Measurements from ENCODE around the gene IMMP1L.

- TF ChIP-seq CTCF (conservative IDR thresholded peaks at IDR 0.05 in 1 of 2, IDR thresholded peaks at IDR 0.05 in 1 of 2; ENCODE audit: extremely low read depth in 1 of 2, insufficient read depth in 1 of 2, low read depth in 1 of 2, low read length in 2 of 2) (no peak), EZH2 (IDR thresholded peaks at IDR 0.05; ENCODE audit: borderline replicate concordance, low read length) (no peak)
Observed at GRCh38 chr11:31512117-31512516, 2.7 kb upstream of the IMMP1L start.
